GM13977 (cell line): ENCODE measurements around the gene PBX1.

Experiments
- DNase-seq: peaks from one replicate; pipeline ENCODE4 v3.0.0; 2012; ENCODE audit warnings: low spot score
- CTCF ChIP-seq: IDR thresholded peaks from 2 replicates; pipeline ENCODE4 v1.5.1; 2012; ENCODE audit warnings: mild to moderate bottlenecking, control low read depth; ENCODE audit not compliant: insufficient read depth; ENCODE audit errors: extremely low read depth, missing control alignments
- in situ Hi-C: fragments of 300-500 bp; cut with MboI; formaldehyde crosslinking; loops from one replicate; pipeline ENCODE4 v1.12.0; 2022; ENCODE audit warnings: low sequenced_read_pairs, low pct_unique_long_range_greater_than_20kb, mixed read lengths, inconsistent platforms; ENCODE audit not compliant: unreplicated experiment

Gene PBX1

GRCh38 chr1:164886101-164886500 is 327.1 kb downstream of the PBX1 start:
- in situ Hi-C loops = no loop called here
- TF ChIP-seq CTCF = no peak
- DNase-seq = no peak

- in situ Hi-C loops = no loop called here
- DNase-seq = no peak
- TF ChIP-seq CTCF = no peak
These were observed 332.6 kb downstream of the PBX1 start for GRCh38 chr1:164891615-164892014.

GRCh38 chr1:164895026-164895912 is 336.3 kb downstream of the PBX1 start:
- DNase-seq = no peak
- in situ Hi-C loops = no loop called here
- no peak for TF ChIP-seq CTCF

- TF ChIP-seq CTCF = no peak
- in situ Hi-C loops = no loop called here
- no peak for DNase-seq
These were observed 342.0 kb downstream of the PBX1 start for GRCh38 chr1:164901031-164901430.
